K562 (cell line): ENCODE results near the gene SH2D7. TPM values are rescaled to one million over a fixed set of nuclear protein-coding genes. Genes with fewer than 3 reads are reported as not detected.

ENCODE experiments used
- ATAC-seq: fragments of 200-7000 bp; cut with Tn5 transposase; 3 replicates; pipeline ENCODE4 v1.9.1; 2020; ENCODE audit warnings: moderate library complexity
- BruUV-seq: library from RNA; stranded (reverse); fragments of 400-500 nt; replicated peaks from 2 replicates; lab custom pipeline; 2021; lab: Mats Ljungman, UMichigan
- CTCF ChIA-PET: fragments of 300-600 bp; formaldehyde crosslinking; extraction: SDS; loops from one replicate; lab custom pipeline; 2021; ENCODE audit warnings: low intra/inter-chr PET ratio; lab: Yijun Ruan, JAX
- POLR2A ChIA-PET: fragments of 300-600, 350-650 bp; sonication (Branson Sonifier 250); formaldehyde crosslinking; extraction: SDS; loops from one replicate; lab custom pipeline; 2021; ENCODE audit warnings: antibody characterized with exemption, inconsistent platforms; lab: Yijun Ruan, JAX
- DNase-seq, 4 experiments: peaks; one replicate each; pipeline versions ENCODE4 v3.0.0 to v3.0.0-alpha.2; 2011 to 2018; ENCODE audit warnings: low spot score in 3 of 4, mixed read lengths in 3 of 4; ENCODE audit errors: extremely low read depth in 1 of 4
- FAIRE-seq: peaks from 2 replicates; lab custom pipeline; 2011; peaks lifted over from hg19 to GRCh38; lab: Jason Lieb, UNC
- H2AFZ ChIP-seq: 2 replicates; pipeline ENCODE4 v1.6.0; 2011; ENCODE audit warnings: low read depth, low read length, control low read depth, inconsistent platforms
- H3K27ac ChIP-seq: fragments of 200-600 bp; 3 replicates; pipeline ENCODE4 v1.8.0; 2011; ENCODE audit warnings: low read depth, mild to moderate bottlenecking, control low read depth, inconsistent platforms, low read length, moderate library complexity, mixed read lengths; ENCODE audit errors: extremely low read depth
- H3K27me3 ChIP-seq, 2 experiments: fragments of 300-600 bp in 1 of 2; 2 replicates in 1 of 2; 3 replicates in 1 of 2; pipeline versions ENCODE4 v1.6.0 to v1.8.0; 2011; ENCODE audit warnings: inconsistent platforms in 2 of 2, low read length in 2 of 2, mild to moderate bottlenecking in 1 of 2, mixed read lengths in 1 of 2, moderate library complexity in 1 of 2; ENCODE audit not compliant: control insufficient read depth in 2 of 2, insufficient read depth in 2 of 2
- H3K36me3 ChIP-seq: fragments of 300-600 bp; 3 replicates; pipeline ENCODE4 v1.8.0; 2011; ENCODE audit warnings: mild to moderate bottlenecking, low read length, inconsistent platforms; ENCODE audit not compliant: control insufficient read depth, insufficient read depth
- H3K4me1 ChIP-seq, 2 experiments: fragments of 200-600 bp in 1 of 2; replicated peaks in 1 of 2; 2 replicates in 1 of 2; 3 replicates in 1 of 2; pipeline versions ENCODE4 v1.5.1 to v1.8.0; 2011; ENCODE audit warnings: inconsistent platforms in 2 of 2, low read length in 2 of 2, mild to moderate bottlenecking in 1 of 2, mixed read lengths in 1 of 2, moderate library complexity in 1 of 2; ENCODE audit not compliant: control insufficient read depth in 2 of 2, insufficient read depth in 2 of 2
- H3K4me2 ChIP-seq: 2 replicates; pipeline ENCODE4 v1.6.1; 2011; ENCODE audit warnings: low read length, control low read depth, inconsistent platforms, mixed read lengths; ENCODE audit not compliant: insufficient read depth
- H3K4me3 ChIP-seq: fragments of 200-600 bp; sonication (generic), shearing (Covaris generic); 2 replicates; pipeline ENCODE4 v1.5.1; 2016; ENCODE audit warnings: control low read depth, inconsistent platforms
- H3K79me2 ChIP-seq: fragments of 200-600 bp; 3 replicates; pipeline ENCODE4 v1.8.0; 2011; ENCODE audit warnings: low read length, inconsistent platforms; ENCODE audit not compliant: control insufficient read depth, insufficient read depth
- H3K9ac ChIP-seq, 2 experiments: 2 replicates each; pipeline versions ENCODE4 v1.6.0 to v1.6.1; 2011; ENCODE audit warnings: low read depth in 2 of 2, low read length in 2 of 2, control low read depth in 1 of 2, inconsistent platforms in 1 of 2, mild to moderate bottlenecking in 1 of 2, mixed read lengths in 1 of 2; ENCODE audit not compliant: insufficient read depth in 1 of 2
- H3K9me1 ChIP-seq: one replicate; pipeline ENCODE4 v1.6.0; 2011; ENCODE audit warnings: inconsistent platforms, mild to moderate bottlenecking, low read length, moderate library complexity; ENCODE audit not compliant: control insufficient read depth, insufficient read depth
- H3K9me3 ChIP-seq: replicated peaks from 2 replicates; pipeline ENCODE4 v1.5.1; 2011; ENCODE audit warnings: low read depth, low read length, inconsistent platforms; ENCODE audit not compliant: control insufficient read depth, insufficient read depth
- H4K20me1 ChIP-seq: replicated peaks from 2 replicates; pipeline ENCODE4 v1.6.1; 2011; ENCODE audit warnings: low read length, inconsistent platforms, mixed read lengths; ENCODE audit not compliant: control insufficient read depth, insufficient read depth
- ADNP ChIP-seq: fragments of 200-800 bp; sonication (Bioruptor generic); IDR thresholded peaks from 2 replicates; pipeline ENCODE4 v1.6.1; 2016; ENCODE audit warnings: missing genetic modification characterization, missing compliant biosample characterization
- CBX1 ChIP-seq: sonication (generic); IDR thresholded peaks from 2 replicates; pipeline ENCODE4 v1.6.1; 2016; ENCODE audit warnings: antibody characterized with exemption, low read depth, mild to moderate bottlenecking
- CHD4 ChIP-seq: fragments of 200-600 bp; sonication (generic); IDR thresholded peaks from 3 replicates; pipeline ENCODE4 v1.6.1; 2012; ENCODE audit warnings: low read depth, mild to moderate bottlenecking, mixed read lengths, low read length, inconsistent platforms; ENCODE audit not compliant: insufficient read depth, insufficient replicate concordance, poor library complexity, severe bottlenecking
- HDAC2 ChIP-seq: fragments of 450-650 bp; IDR thresholded peaks from 2 replicates; pipeline ENCODE4 v1.6.1; 2016; ENCODE audit warnings: mild to moderate bottlenecking
- KDM1A ChIP-seq, 2 experiments: fragments of 450-650 bp; IDR thresholded peaks; 2 replicates each; pipeline ENCODE4 v1.6.1; 2016; ENCODE audit warnings: mild to moderate bottlenecking in 2 of 2
- PCBP1 ChIP-seq: fragments of 200-400 bp; formaldehyde crosslinking; IDR thresholded peaks from 2 replicates; pipeline ENCODE4 v1.6.1; 2018; ENCODE audit warnings: mild to moderate bottlenecking, low read depth, low read length; ENCODE audit not compliant: poor library complexity, severe bottlenecking
- PURB ChIP-seq: sonication (generic); formaldehyde crosslinking; IDR thresholded peaks from 2 replicates; pipeline ENCODE4 v1.9.0; 2021; ENCODE audit warnings: low read depth, mild to moderate bottlenecking, missing genetic modification reagents
- RCOR1 ChIP-seq, 2 experiments: IDR thresholded peaks; 2 replicates each; pipeline ENCODE4 v1.6.1; 2012; ENCODE audit warnings: low read depth in 2 of 2, low read length in 2 of 2, borderline replicate concordance in 1 of 2, improper control_type of control experiment in 1 of 2
- SMARCB1 ChIP-seq: IDR thresholded peaks from 2 replicates; pipeline ENCODE4 v1.6.1; 2011; ENCODE audit warnings: improper control_type of control experiment, low read depth; ENCODE audit not compliant: insufficient read length
- ZBTB8A ChIP-seq: fragments of 450-650 bp; IDR thresholded peaks from 2 replicates; pipeline ENCODE4 v1.6.1; 2018; ENCODE audit warnings: mild to moderate bottlenecking, moderate library complexity; ENCODE audit not compliant: partially characterized antibody
- ZC3H4 ChIP-seq: sonication (generic); formaldehyde crosslinking; IDR thresholded peaks from 2 replicates; pipeline ENCODE4 v1.9.0; 2021; ENCODE audit warnings: missing genetic modification reagents, borderline replicate concordance
- ZKSCAN8 ChIP-seq: fragments of 200-800 bp; sonication (Bioruptor generic); IDR thresholded peaks from 2 replicates; pipeline ENCODE4 v1.6.1; 2016; ENCODE audit warnings: missing genetic modification characterization, missing compliant biosample characterization
- ZNF184 ChIP-seq: sonication (generic); formaldehyde crosslinking; IDR thresholded peaks from 2 replicates; pipeline ENCODE4 v1.5.0; 2020; ENCODE audit warnings: missing genetic modification reagents
- ZNF274 ChIP-seq: IDR thresholded peaks from 2 replicates; pipeline ENCODE4 v1.6.1; 2011; ENCODE audit warnings: low read depth, mild to moderate bottlenecking, low read length, moderate library complexity, borderline replicate concordance
- ZNF644 ChIP-seq: fragments of 200-800 bp; sonication (Bioruptor generic); IDR thresholded peaks from 2 replicates; pipeline ENCODE4 v1.6.1; 2016; ENCODE audit warnings: low read depth, missing genetic modification characterization, missing compliant biosample characterization
- WGBS: fragments of 100-300 bp; shearing (Covaris generic); methylation state at CpG from one replicate; pipeline ENCODE4 v1.1.6; 2016; ENCODE audit warnings: low coverage, mixed read lengths; ENCODE audit not compliant: insufficient coverage; ENCODE audit errors: missing lambda C conversion rate; 5-methylcytosine and 5-hydroxymethylcytosine counted together
- in situ Hi-C: fragments of 300-500 bp; cut with MboI; formaldehyde crosslinking; loops from 4 replicates; pipeline ENCODE4 v1.15.0; 2018; ENCODE audit warnings: inconsistent platforms, mixed read lengths
- intact Hi-C: fragments of 100-400 bp; cut with micrococcal nuclease; formaldehyde crosslinking; loops from 2 replicates; pipeline ENCODE4 v1.14.2; 2022
- polyA plus RNA-seq, 8 experiments: library from polyadenylated mRNA; depleted of rRNA in 4 of 8; stranded (reverse) in 5 of 8; unstranded in 3 of 8; fragments of >200 nt; fragmentation: Nextera tagmentation in 2 of 8; fragmentation: Illumina TruSeq in 1 of 8; extraction: Ambion mirVana in 2 of 8; extraction: Trizol in 1 of 8; gene quantifications; 2 replicates each; pipeline versions ENCODE4 v1.2.1 to v1.2.3, GENCODE V29; 2011 to 2014; ENCODE audit warnings: inconsistent platforms in 1 of 8, missing spikeins in 1 of 8
- total RNA-seq, 7 experiments: library from RNA; depleted of rRNA in 6 of 7; stranded (reverse); fragments of >200 nt in 6 of 7; fragmentation: Illumina TruSeq in 2 of 7; extraction: Trizol in 2 of 7; gene quantifications; 2 replicates each; pipeline versions ENCODE4 v1.2.1 to v1.2.3, GENCODE V29; 2011 to 2021; ENCODE audit warnings: low replicate concordance in 1 of 7
- TF ChIP-seq, protein P1 (sequence below): IDR thresholded peaks from 3 replicates; pipeline ENCODE4 v1.6.1; 2011; ENCODE audit warnings: borderline replicate concordance, mild to moderate bottlenecking, moderate library complexity; ENCODE audit not compliant: insufficient read length; ENCODE audit errors: extremely low read depth
- TF ChIP-seq, protein P2 (sequence below): fragments of 250-450 bp; sonication (Bioruptor Pico); IDR thresholded peaks from 2 replicates; pipeline ENCODE4 v1.6.1; 2021; ENCODE audit warnings: mild to moderate bottlenecking
- TF ChIP-seq, protein P3 (sequence below): fragments of 450-650 bp; IDR thresholded peaks from 2 replicates; pipeline ENCODE4 v1.6.1; 2016; ENCODE audit warnings: missing biosample characterization, missing genetic modification characterization

The SH2D7 gene
- total and polyA plus RNA-seq, 9 of the 15 experiments (the other 6 are each of a cell fraction or from before 2014, with no cell fraction given), result not detected

DNA sequence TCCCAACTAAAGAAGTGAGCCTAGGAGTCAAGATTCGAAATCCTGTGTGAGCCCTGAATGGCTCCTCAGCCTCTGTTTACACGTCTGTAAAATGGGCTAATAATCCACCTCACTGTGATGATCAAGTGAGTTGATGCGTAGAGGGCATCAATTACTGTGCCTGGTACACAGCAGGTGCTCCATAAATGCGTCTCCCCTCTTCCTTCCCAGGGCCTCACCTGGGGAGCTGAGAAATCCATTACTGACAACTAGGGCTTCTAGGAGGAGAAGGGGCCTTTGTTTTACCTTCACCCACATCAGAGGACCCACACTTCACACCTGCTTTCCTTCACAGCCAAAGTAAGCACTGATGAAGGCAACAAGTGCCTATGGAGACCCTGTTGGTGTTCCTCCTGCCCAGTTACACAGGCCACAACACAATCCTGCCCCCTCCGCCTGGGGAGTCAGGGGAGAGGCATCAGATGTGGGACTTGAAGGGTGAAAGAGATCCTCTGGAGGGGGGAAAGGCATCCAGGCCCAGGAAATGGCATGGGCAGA is 37.5 kb downstream of the SH2D7 start:
- H3K27me3 ChIP-seq, result no peaks in the 10 kb centered on the region
- no peak overlapping the region for H3K27ac ChIP-seq
- ATAC-seq, result no peak
- POLR2A ChIA-PET, result interaction anchor here (0.6 kb wide), 1 partner anchor 271 kb away, joined by 3 read pairs; no protein-coding TSS in a partner anchor
- H3K79me2 ChIP-seq, result peaks cover 9% of the 10 kb centered on the region; the same call in 2 of the 3 replicates
- peaks cover 9% of the 10 kb centered on the region; the same call in 1 of the 2 replicates for H4K20me1 ChIP-seq
- no peak overlapping the region for H2AFZ ChIP-seq
- DNase-seq, result no peak
- peaks cover 4% of the 10 kb centered on the region for H3K9me1 ChIP-seq
- H3K9me3 ChIP-seq, result no peaks in the 10 kb centered on the region
- FAIRE-seq, result no peak
- WGBS, result 59% methylated on average over 5 of the region's 5 CpGs
- peaks cover 25 to 31% of the 10 kb centered on the region in 2 experiments for H3K4me1 ChIP-seq
- no peak overlapping the region; the same call in 1 of the 2 replicates for H3K4me2 ChIP-seq
- intact Hi-C loops, result loop anchor here (2.0 to 5.0 kb wide), 2 partner anchors 65 to 112 kb away; no protein-coding TSS in a partner anchor
- H3K9ac ChIP-seq, result peak overlapping the region in 1 of 2 experiments; percentile 99; a peak in 1 of 4 replicates
- CTCF ChIA-PET, result interaction anchor here (1.3 to 1.8 kb wide), 2 partner anchors 66 to 111 kb away, joined by 3 to 10 read pairs; no protein-coding TSS in a partner anchor
- in situ Hi-C loops, result no loop called here
- no TSS peak for BruUV-seq
- no peaks in the 10 kb centered on the region for H3K36me3 ChIP-seq
- H3K4me3 ChIP-seq, result no peak overlapping the region
- no peak for TF ChIP-seq ZNF644 (tag)
- TF ChIP-seq, protein P1, sequence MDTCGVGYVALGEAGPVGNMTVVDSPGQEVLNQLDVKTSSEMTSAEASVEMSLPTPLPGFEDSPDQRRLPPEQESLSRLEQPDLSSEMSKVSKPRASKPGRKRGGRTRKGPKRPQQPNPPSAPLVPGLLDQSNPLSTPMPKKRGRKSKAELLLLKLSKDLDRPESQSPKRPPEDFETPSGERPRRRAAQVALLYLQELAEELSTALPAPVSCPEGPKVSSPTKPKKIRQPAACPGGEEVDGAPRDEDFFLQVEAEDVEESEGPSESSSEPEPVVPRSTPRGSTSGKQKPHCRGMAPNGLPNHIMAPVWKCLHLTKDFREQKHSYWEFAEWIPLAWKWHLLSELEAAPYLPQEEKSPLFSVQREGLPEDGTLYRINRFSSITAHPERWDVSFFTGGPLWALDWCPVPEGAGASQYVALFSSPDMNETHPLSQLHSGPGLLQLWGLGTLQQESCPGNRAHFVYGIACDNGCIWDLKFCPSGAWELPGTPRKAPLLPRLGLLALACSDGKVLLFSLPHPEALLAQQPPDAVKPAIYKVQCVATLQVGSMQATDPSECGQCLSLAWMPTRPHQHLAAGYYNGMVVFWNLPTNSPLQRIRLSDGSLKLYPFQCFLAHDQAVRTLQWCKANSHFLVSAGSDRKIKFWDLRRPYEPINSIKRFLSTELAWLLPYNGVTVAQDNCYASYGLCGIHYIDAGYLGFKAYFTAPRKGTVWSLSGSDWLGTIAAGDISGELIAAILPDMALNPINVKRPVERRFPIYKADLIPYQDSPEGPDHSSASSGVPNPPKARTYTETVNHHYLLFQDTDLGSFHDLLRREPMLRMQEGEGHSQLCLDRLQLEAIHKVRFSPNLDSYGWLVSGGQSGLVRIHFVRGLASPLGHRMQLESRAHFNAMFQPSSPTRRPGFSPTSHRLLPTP, result no peak
- TF ChIP-seq ADNP (tag), result peak; percentile 84
- TF ChIP-seq, protein P2, sequence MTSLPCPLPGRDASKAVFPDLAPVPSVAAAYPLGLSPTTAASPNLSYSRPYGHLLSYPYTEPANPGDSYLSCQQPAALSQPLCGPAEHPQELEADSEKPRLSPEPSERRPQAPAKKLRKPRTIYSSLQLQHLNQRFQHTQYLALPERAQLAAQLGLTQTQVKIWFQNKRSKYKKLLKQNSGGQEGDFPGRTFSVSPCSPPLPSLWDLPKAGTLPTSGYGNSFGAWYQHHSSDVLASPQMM (CRISPR knock-in tag), result no peak
- peak in 1 of 2 experiments; percentile 57; a peak in 1 of 4 replicates for TF ChIP-seq RCOR1 (IDR thresholded peaks at IDR 0.05; ENCODE audit: borderline replicate concordance in 1 of 2, low read depth in 2 of 2, low read length in 2 of 2)
- TF ChIP-seq HDAC2, result 0 out of 2 replicates have a peak, but pooled peaks have one; percentile 34
- TF ChIP-seq CBX1, result 0 out of 2 replicates have a peak, but pooled peaks have one; percentile 58
- peak; percentile 57 for TF ChIP-seq CHD4
- TF ChIP-seq ZNF184 (CRISPR knock-in tag), result no peak
- no peak for TF ChIP-seq SMARCB1
- TF ChIP-seq ZKSCAN8 (CRISPR knock-in tag), result peak; percentile 87
- TF ChIP-seq PURB (CRISPR knock-in tag), result no peak
- no peak for TF ChIP-seq ZNF274
- TF ChIP-seq ZBTB8A, result no peak
- no peak for TF ChIP-seq ZC3H4 (CRISPR knock-in tag)
- TF ChIP-seq, protein P3, sequence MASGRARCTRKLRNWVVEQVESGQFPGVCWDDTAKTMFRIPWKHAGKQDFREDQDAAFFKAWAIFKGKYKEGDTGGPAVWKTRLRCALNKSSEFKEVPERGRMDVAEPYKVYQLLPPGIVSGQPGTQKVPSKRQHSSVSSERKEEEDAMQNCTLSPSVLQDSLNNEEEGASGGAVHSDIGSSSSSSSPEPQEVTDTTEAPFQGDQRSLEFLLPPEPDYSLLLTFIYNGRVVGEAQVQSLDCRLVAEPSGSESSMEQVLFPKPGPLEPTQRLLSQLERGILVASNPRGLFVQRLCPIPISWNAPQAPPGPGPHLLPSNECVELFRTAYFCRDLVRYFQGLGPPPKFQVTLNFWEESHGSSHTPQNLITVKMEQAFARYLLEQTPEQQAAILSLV (tag), result no peak
- no peak for TF ChIP-seq PCBP1
- peak; percentile 72 to 85; a peak in 3 of 4 replicates for TF ChIP-seq KDM1A (IDR thresholded peaks at IDR 0.05)
